Stimulated activated CD4-positive, alpha-beta T cell treated with anti-CD3 and anti-CD28 coated beads, TNF-alpha, amount 100 ng/mL, for 1 hour (primary cell): ENCODE data around the gene ASS1.

Source experiments
- DNase-seq, 3 donors: peaks; one replicate each; pipeline ENCODE4 v3.0.0-alpha.2; 2020; ENCODE audit warnings: low read depth in 3 of 3, low spot score in 1 of 3

Gene ASS1

GRCh38 chr9:130471411-130472183 is 26.8 kb downstream of the ASS1 start:
- no peak for DNase-seq

DNA sequence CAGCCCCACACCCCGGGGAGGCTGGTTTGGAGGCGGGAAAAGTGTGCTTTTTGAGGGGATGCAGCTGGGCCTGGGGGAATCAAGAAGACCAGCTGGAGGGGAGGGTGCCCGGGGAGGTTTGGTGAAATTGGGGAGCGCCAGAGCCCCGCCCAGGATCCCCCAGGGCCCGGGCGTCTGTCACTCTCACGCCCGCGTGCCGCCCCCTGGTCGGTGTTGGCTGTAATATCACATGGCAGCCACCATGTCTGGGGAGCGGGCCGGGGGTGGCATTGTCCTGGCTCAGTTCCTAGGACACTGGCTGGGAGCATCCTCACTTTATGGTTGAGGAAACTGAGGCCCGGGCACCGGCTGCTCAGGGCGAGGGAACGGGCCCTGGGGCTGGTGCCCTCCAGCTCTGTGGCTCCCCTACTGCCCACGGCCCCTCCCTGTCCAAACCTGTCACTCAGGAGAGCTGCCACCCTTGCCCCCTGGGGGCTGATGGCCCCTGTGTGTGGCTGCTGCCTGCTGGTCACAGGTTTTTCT is 27.5 kb downstream of the ASS1 start:
- no peak for DNase-seq

DNA sequence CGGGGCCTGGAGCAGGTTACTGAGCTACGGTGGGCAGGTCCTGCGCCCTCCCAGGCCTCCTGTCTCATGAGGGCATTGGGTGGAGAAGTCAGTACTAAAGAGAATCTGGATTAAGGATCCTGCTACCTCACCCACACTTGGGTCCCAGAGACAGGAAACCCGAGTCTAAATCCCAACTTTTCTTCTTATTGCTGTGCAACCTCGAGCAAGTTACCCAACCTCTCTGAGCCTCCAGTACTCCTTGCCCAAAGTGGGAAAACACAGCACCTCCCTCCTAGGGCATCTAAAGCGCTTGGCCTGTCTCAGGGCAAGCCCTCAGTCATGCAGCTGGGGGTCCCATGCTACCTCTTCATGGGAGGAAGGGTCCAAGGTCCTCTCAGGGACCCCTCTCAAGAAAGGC is 28.2 kb downstream of the ASS1 start:
- DNase-seq: no peak

DNA sequence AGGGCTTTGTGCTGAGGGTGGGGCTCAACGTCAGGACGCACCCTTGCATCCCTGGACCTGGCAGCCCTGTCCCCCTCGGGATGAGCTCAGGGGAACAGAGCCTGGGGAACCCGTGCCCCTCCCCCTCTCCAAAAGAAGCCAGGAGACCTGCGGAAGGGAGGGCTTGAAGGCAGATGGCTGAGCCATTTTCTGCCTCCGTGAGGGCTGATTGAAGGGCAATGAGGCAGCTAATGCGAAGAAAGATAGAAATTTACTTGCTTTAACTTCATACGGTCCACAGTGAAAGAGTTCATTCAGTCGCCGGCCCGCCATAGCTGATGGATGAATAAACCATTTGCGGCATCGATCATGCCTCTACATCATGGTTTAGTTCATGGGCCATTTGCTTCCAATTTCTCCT is 28.8 kb downstream of the ASS1 start:
- no peak for DNase-seq

DNA sequence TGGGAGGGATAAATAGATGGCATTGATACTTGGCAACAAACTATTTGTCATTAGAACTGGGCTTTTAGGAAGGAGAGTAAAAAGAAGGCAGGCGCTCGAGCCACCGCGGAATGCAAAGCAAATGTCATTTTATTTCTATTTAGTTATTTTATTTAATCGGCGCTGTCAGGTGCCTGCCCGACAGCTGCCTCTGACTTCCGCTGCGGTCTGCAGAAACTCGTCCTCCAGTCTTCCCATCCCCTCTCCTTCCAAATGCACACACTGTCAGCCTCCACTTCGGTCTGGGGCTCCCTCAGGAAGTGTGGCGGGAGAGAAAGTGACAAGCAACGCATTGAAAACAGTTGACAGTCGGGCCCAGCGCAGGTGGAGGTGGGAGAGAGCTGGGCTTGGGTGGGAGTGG is 29.3 kb downstream of the ASS1 start:
- DNase-seq: no peak

GRCh38 chr9:130476151-130476730 is 31.5 kb downstream of the ASS1 start:
- no peak for DNase-seq

GRCh38 chr9:130477564-130477963 is 32.8 kb downstream of the ASS1 start:
- no peak for DNase-seq

DNA sequence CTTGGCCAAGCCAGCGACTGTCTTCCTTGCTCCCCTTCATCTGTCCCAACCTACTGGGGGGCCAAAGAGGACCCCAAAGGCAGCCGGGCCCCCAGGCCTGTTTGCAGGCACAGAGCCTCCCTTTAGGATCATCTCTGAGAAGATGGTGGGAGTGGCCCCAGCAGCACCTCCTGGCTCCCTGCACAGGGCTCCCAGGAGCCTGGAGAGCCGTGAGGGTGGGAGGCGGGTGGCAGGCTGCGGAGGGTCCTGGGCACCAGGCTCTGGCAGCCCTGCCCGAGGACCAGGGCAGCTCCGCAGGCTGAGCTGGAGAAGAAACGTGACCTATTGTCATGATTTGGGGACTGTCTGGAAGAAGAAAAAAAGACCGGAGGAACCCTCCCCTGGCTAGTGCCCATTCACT is 33.4 kb downstream of the ASS1 start:
- no peak for DNase-seq

DNA sequence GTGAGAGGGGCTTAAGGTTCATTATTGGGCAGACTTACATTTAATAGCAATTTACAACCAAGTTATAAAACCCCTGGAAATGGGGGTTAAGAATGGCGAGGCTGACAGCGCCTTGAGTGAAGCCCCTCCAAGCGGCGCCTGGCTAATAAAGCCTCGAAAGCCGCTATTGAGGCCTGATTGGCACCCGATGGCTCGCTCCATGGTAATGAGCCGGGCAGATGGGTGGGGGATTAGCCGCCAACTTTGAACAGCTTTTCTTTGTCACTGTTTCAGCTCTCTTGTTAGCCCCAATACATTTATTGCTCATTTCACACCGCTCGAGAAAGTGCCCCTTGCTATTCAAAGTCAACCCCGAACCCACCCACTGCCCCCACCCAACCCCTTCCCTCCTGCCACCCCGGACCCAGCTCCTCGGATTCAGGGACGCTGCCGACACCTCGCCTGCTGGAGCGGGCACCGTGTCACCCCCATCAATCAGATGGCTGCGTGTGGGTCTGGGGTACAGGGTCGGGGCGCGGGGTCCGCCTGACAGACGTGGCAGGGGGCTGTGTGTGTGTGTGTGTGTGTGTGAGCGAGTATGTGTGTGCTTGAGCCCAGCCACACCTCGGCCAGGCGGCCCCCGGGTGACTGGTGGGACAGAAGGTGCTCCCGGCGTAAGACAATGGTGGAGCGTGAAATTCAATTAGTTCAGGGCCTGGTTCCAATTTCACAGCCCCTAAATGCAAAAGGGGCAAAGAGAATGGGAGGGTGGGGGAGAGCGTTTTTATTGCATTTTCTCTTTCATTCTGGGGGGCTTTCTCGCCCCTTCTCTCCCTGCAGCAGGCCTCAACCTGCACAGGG is 34.2 kb downstream of the ASS1 start:
- no peak for DNase-seq

DNA sequence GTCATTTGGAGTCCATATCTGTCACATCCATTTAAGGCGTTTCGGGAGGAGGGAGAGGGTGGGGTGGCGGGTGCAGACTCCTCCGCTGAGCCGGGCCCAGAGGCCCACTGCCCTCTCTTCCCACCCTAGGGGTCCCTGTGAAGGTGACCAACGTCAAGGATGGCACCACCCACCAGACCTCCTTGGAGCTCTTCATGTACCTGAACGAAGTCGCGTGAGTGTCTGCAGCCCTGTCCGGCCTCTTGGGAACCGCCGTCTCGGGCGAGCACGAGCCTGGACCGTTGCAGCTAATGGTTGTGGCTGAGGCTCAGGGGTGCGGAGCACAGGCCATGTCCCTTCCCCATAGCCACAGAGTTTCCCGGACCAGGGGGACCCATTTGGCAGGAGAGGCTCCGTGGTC is 34.8 kb downstream of the ASS1 start:
- no peak for DNase-seq

DNA sequence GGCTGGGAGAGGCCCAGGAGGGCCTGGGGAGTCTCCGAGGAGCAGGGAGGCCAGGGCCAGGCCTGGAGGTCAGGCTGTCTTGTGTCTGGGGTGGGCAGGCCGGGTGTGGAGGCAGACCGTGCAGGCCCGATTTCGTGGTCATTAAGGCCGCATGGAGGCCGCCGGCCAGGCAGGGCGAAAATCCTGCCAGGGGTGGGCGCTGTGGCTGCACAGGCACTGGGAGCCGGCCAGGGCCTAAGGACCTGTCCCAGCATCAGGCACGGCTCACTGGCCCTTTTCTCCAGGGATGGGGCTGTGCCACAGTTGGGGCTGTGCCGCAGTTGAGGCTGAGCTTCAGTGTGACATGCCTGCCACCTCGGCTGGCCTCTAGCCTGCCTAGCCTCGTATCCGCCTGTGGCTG is 35.9 kb downstream of the ASS1 start:
- no peak for DNase-seq

GRCh38 chr9:130482463-130482862 is 37.7 kb downstream of the ASS1 start:
- DNase-seq: no peak

GRCh38 chr9:130483371-130483971 is 38.7 kb downstream of the ASS1 start:
- DNase-seq: no peak

DNA sequence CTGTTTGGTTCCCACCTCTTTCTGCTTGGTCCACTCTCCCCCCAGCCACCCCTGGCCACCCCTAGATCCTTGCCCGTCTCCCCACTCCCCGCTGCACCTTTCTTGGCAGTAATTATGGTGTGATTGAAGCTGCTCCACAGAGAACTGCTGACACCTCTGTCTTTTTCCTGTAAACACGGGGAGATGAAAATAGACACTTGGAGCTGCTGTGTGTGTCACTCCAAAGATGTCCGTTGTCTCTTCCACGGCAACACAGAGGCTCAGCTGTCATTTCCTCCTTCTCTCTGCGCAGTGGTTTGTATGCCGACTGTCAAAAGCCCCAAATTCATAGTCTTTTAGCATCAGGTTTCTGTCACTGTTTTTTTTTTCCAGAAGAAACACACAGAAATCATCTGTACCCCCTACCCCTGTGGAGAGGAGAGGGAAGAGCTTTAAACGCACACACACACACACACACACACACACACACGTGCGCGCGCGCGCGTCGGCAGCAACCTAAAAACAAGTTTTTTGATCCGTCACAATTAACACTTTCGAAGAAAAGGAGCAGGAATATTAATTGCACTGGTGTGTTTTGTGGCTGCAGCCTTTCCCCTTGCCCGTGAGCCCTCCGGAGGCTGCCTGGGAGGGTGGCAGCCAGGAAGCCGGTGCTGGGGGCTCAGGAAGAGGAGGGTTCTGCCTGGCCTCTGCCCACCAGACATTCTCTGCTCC is 39.8 kb downstream of the ASS1 start:
- DNase-seq: no peak

DNA sequence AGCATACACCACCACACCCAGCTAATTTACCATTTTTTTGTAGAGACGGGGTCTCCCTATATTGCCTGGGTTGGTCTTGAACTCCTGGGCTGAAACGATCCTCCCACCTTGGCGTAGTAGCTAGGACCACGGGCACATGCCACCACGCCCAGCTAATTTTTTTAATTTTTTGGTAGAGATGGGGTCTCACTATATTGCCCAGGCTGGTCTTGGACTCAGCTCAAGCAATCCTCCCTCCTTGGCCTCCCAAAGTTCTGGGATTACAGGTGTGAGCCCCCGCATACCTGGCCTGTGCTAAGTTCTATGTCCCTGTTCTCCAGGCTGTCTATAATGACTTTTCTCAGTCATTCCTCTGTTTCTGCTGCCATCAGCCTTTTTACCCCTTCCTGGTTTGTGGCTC is 41.3 kb downstream of the ASS1 start:
- no peak for DNase-seq

DNA sequence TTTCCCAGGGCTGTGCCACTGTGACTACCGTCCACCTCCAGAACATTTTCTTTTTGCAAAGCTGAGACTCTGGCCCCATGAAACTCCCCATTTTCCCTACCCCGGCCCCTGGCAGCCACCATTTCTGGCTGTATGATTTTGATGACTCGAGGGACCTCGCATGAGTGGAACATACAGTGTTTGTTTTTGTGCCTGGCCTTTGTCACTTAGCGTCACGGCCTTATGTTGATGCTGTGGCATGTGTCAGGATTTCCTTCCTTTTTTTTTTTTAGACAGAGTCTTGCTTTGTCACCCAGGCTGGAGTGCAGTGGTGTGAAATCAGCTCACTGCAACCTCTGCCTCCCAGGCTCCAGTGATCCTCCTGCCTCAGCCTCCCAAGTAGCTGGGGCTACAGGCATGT is 42.7 kb downstream of the ASS1 start:
- no peak for DNase-seq

GRCh38 chr9:130488621-130489330 is 44.0 kb downstream of the ASS1 start:
- DNase-seq: no peak

DNA sequence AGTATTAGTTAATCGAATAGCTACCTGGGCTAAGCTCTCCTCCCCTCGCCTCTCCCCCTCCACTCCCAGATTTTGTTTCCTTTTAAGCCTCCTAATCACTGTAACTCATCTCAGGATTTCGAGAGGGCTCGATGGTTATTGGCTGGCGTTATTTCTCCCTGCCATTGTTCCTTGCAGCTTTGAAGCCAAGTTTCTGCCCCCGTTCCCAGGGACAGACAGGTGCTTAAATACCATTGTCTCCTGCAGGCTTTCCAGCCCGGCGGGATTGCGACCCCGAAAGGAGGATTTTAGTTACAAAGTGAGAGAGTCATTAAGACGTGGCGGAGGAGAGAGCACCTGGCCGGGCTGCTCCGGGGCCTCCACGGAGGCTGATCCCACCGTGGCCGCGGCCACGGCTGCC is 46.2 kb downstream of the ASS1 start:
- DNase-seq: no peak

DNA sequence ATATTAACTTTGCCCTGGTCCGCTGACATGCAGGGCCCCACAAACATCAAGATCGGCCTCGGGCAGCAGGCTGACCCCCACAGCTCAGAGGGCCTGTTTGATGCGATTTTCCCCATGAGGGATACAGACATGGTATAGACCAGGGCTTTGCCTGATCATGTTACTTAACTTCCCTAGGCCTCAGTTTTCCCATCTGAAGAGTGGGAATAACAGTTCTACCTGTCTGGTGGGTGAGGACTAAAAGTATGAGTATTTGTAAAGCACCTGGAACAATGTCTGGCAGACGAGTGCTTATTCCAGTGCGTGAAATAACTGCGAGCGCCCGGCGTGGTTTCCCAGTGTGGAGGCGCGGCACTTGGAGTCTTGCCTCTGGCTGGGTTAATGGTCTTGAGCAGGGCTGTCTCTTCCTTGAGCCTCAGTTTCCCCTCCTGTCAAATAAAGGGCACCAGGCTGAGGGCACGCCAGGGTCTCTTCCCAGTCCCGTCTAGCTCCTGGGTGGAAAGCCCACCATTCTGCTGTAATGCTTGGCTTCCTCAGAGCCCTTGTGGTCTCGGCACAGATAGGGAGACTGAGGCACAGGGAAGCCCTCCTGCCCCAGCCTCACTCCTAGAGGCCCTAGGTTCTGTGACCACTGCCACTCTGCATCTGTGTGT is 47.2 kb downstream of the ASS1 start:
- DNase-seq: no peak

DNA sequence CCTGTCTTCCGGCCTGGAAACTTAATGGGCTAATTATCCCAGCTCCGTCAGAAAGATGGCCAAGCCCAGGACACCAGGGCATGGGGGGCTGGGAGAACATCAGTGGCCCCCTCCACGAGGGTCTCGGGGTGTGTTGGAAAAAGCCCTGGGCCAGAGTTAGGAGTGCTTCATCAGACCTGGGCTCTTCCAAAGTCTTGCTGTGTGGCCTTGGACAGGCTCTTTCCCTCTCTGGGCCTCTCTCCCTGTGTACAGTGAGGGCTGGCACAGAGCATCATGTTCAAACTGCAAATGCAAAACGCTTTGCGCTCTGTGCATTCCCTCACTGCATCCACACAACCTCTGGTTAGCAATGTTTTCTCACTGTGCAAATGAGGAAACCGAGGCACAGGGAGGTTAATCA is 48.3 kb downstream of the ASS1 start:
- DNase-seq: no peak
